ENCODE data around the gene RASSF3.

RASSF3 gene

DNA sequence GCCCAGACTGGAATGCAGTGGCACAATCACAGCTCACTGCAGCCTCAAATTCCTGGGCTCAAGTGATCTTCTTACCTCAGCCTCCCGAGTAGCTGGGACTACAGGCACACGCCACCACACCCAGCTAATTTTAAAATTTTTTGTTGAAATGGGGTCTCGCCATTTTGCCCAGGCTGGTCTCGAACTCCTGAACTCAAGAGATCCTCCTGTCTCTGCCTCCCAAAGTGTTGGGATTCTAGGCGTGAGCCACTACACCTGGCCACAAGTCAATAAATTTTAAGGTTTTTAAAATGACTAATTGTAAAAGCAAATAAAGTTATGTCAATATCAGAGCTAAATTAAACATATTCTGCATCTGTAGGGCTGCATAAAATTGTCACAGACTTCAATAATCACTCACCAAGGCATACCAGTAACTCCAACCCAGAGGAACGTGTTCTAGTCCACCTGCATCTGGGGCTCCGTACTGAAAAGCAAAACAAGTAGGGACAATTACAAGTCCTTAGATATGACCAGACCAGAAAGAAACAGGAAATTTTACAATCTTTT lies 135.0 kb downstream of the RASSF3 start:
- peaks cover 80% of the 10 kb centered on the region for H3K36me3 Mint-ChIP-seq (ENCODE audit: low read depth)
- H3K27ac Mint-ChIP-seq: no peak overlapping the region
- H3K27me3 Mint-ChIP-seq (ENCODE audit: low read depth, poor library complexity): no peaks in the 10 kb centered on the region
- no peak for DNase-seq
- no peak overlapping the region for H3K4me3 Mint-ChIP-seq
- TF ChIP-seq, protein P1, sequence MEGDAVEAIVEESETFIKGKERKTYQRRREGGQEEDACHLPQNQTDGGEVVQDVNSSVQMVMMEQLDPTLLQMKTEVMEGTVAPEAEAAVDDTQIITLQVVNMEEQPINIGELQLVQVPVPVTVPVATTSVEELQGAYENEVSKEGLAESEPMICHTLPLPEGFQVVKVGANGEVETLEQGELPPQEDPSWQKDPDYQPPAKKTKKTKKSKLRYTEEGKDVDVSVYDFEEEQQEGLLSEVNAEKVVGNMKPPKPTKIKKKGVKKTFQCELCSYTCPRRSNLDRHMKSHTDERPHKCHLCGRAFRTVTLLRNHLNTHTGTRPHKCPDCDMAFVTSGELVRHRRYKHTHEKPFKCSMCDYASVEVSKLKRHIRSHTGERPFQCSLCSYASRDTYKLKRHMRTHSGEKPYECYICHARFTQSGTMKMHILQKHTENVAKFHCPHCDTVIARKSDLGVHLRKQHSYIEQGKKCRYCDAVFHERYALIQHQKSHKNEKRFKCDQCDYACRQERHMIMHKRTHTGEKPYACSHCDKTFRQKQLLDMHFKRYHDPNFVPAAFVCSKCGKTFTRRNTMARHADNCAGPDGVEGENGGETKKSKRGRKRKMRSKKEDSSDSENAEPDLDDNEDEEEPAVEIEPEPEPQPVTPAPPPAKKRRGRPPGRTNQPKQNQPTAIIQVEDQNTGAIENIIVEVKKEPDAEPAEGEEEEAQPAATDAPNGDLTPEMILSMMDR (IDR thresholded peaks at IDR 0.05): no peak
- H3K4me1 Mint-ChIP-seq: no peaks in the 10 kb centered on the region
- H3K9me3 Mint-ChIP-seq: no peaks in the 10 kb centered on the region

DNA sequence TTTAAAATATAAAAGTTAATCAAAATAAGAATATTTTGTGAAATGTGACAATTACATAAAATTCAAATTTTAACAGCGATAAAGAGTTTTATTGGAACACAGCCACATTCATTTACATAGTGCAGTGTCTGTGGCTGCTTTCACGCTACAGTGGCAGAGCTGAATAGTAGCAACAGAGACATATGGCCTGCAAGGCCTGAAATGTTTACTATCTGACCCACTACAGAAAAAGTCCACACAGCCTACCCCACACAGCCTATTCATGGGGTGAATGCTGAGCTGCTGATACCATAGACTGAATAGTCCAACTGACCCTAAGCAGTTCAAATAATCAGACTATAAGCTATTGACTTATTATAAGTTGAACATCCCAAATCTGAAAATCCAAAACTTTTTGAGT lies 135.7 kb downstream of the RASSF3 start:
- Mint-ChIP-seq H3K4me1 (no peaks in the 10 kb centered on the region), H3K9me3 (no peaks in the 10 kb centered on the region), H3K27ac (no peak overlapping the region), H3K27me3 (ENCODE audit: low read depth, poor library complexity) (no peaks in the 10 kb centered on the region), H3K4me3 (no peak overlapping the region), H3K36me3 (ENCODE audit: low read depth) (peaks cover 80% of the 10 kb centered on the region)
- no peak for DNase-seq
- TF ChIP-seq, protein P1 (IDR thresholded peaks at IDR 0.05): no peak

- H3K36me3 Mint-ChIP-seq (ENCODE audit: low read depth): peaks cover 81% of the 10 kb centered on the region
- DNase-seq: no peak
- H3K27me3 Mint-ChIP-seq (ENCODE audit: low read depth, poor library complexity): no peaks in the 10 kb centered on the region
- H3K4me3 Mint-ChIP-seq: no peak overlapping the region
- no peak overlapping the region for H3K27ac Mint-ChIP-seq
- H3K4me1 Mint-ChIP-seq: no peaks in the 10 kb centered on the region
- TF ChIP-seq, protein P1 (IDR thresholded peaks at IDR 0.05): no peak
- H3K9me3 Mint-ChIP-seq: no peaks in the 10 kb centered on the region
These were observed 136.4 kb downstream of the RASSF3 start for GRCh38 chr12:64746663-64747062.

Measured in nephron progenitor cell (in vitro differentiated cells).